Measurements from ENCODE around the gene NUP205. TPM values are rescaled to one million over a fixed set of nuclear protein-coding genes. Genes with fewer than 3 reads are reported as not detected.
"Not testable (repeated sequence)": the region's sequence is repeated elsewhere in the genome, so short reads cannot be mapped to it uniquely, and the experiment has no call there.

The NUP205 gene
- total RNA-seq, 2 donors from 2014 or later: 38.0 to 58.4 TPM

DNA sequence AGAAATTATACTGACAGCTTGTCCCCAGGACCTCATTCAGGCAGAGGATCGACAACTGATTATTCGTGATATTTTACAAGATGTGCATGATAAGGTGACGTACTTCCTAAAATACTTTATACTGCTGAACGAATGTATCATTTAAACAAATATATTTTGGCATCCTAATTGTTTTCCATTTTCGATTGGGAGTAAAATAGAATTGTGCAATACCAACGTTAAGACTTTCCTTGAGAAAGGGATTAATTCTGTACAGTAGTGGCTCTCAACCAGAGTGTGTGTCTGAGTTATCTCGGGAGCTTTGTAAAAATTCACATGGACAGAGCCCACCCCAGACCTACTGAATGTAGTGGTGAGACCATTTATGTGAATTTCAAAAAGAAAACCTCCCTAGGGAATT is 60.8 kb downstream of the NUP205 start:
- Histone ChIP-seq H3K27me3 (no peaks in the 10 kb centered on the region), H3K4me1 (no peaks in the 10 kb centered on the region), H3K36me3 (peaks cover 10% of the 10 kb centered on the region), H3K4me3 (no peak overlapping the region), H3K9ac (ENCODE audit: low read depth in 2 of 2, low read length in 2 of 2) (no peak overlapping the region), H3K9me3 (no peaks in the 10 kb centered on the region), H3K27ac (no peak overlapping the region)
- intact Hi-C loops (cut with DNase I): loop anchor here (10.0 kb wide), 1 partner anchor 54 kb away; no protein-coding TSS in a partner anchor
- TF ChIP-seq, protein P1, sequence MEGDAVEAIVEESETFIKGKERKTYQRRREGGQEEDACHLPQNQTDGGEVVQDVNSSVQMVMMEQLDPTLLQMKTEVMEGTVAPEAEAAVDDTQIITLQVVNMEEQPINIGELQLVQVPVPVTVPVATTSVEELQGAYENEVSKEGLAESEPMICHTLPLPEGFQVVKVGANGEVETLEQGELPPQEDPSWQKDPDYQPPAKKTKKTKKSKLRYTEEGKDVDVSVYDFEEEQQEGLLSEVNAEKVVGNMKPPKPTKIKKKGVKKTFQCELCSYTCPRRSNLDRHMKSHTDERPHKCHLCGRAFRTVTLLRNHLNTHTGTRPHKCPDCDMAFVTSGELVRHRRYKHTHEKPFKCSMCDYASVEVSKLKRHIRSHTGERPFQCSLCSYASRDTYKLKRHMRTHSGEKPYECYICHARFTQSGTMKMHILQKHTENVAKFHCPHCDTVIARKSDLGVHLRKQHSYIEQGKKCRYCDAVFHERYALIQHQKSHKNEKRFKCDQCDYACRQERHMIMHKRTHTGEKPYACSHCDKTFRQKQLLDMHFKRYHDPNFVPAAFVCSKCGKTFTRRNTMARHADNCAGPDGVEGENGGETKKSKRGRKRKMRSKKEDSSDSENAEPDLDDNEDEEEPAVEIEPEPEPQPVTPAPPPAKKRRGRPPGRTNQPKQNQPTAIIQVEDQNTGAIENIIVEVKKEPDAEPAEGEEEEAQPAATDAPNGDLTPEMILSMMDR (IDR thresholded peaks at IDR 0.05): no peak
- no peak for DNase-seq

DNA sequence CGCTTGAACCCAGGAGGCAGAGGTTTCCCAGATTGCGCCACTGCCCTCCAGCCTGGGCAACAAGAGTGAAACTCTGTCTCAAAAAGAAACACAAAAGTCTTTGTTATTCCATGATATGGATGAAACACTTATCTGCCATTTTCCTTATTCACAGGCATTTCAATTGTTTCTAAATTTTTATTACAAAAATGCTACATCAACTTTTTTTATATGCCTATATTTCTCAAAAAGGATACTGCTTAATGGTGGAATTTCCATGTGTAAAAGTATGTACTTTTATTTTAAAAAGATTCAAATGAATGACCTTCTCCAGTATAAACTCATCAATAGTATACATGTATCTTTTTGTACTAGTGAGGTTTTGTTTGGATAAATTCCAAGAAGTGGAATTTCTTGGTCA is 62.7 kb downstream of the NUP205 start:
- TF ChIP-seq, protein P1 (IDR thresholded peaks at IDR 0.05): no peak

DNA sequence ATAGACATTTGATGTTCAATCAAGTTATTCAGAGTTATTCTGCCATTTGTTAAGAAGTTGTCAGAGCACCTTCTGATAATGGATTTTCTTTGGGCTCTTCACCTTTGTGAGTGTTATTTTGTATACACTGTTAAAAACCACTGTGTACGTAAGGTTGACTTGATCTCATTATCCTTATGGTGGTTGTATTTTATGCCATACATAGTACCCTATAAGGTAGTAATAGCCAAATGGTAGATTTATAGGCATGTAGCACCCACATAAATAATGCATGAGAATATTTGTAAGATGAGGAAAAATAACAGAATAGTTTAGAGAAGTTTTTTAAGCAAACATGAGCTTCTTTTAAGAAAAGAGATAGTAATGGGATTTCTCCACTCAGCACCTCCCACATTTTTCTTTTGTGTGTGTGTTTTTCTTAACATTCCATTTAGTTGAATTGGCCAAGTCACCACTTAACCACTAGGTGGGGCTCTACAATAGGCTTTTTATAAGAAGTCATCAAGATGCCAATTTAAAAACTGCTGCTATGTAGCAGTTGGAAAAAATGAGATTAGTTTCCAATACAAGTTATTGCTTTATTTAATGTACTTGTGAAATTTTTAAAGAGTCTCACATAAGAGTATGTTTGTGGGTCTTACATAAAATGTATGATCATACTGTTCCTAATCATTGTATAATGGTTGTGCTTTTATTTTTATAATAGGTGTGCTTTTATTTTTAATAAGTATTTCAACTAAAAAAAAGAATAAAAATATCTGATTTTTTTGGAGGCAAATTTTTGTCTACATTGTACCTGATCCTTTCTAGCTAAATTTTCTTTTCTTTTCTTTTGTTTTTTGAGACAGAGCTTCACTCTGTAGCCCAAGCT is 63.5 kb downstream of the NUP205 start:
- TF ChIP-seq, protein P1 (IDR thresholded peaks at IDR 0.05): peak; percentile 78

More for the DNA sequence above, 62.7 kb downstream of the NUP205 start:
- H3K4me1 ChIP-seq: no peaks in the 10 kb centered on the region
- H3K27me3 ChIP-seq: no peaks in the 10 kb centered on the region
- peaks cover 10% of the 10 kb centered on the region for H3K36me3 ChIP-seq
- no peak for DNase-seq
- no peaks in the 10 kb centered on the region for H3K9me3 ChIP-seq
- no peak overlapping the region for H3K9ac ChIP-seq (ENCODE audit: low read depth in 2 of 2, low read length in 2 of 2)
- H3K4me3 ChIP-seq: no peak overlapping the region
- intact Hi-C loops (cut with DNase I): no loop called here
- H3K27ac ChIP-seq: no peak overlapping the region

DNA sequence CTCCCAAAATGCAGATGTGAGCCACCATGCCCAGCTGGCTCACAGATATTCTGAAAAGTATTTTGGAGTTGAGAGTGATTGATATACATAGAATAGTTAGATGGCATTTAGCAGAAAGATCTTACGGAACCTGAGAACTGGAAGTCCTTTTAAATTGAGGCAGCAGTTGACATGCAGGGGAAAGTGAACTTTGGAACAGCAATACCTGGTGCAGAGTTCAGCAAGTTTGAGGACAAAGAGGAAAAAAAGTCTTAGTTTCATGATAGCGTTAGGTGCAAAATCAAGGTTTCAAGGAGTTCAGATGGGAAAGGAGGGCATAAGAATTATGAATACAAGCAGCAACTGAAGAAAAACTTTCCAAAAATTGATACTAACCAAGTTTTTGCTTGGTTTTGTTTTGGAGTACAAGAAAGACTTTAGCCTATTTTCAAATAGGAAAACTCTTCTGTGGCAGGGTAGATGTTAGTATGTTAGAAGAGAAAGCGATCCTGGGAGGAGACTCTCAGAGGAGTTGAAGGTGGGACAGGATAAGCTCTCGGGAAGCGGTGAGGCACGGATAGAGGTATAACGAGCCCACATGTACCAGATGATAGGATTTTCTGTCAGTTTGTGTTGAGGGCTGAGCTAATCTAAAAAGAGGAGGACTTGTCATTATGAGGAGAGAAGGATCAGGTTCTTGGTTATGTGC is 76.6 kb downstream of the NUP205 start:
- H3K4me3 ChIP-seq: no peak overlapping the region
- intact Hi-C loops (cut with DNase I): no loop called here
- no peaks in the 10 kb centered on the region for H3K9me3 ChIP-seq
- H3K27ac ChIP-seq: no peak overlapping the region
- TF ChIP-seq, protein P1 (IDR thresholded peaks at IDR 0.05): no peak
- DNase-seq: no peak
- no peaks in the 10 kb centered on the region for H3K4me1 ChIP-seq
- no peaks in the 10 kb centered on the region for H3K27me3 ChIP-seq
- no peak overlapping the region for H3K9ac ChIP-seq (ENCODE audit: low read depth in 2 of 2, low read length in 2 of 2)
- peaks cover 8% of the 10 kb centered on the region for H3K36me3 ChIP-seq

More for the DNA sequence above, 63.5 kb downstream of the NUP205 start:
- Histone ChIP-seq H3K4me3 (no peak overlapping the region), H3K9me3 (no peaks in the 10 kb centered on the region), H3K9ac (ENCODE audit: low read depth in 2 of 2, low read length in 2 of 2) (no peak overlapping the region), H3K27ac (no peak overlapping the region), H3K4me1 (no peaks in the 10 kb centered on the region), H3K27me3 (no peaks in the 10 kb centered on the region), H3K36me3 (peaks cover 3% of the 10 kb centered on the region)
- DNase-seq: peak; percentile 39
- intact Hi-C loops (cut with DNase I): no loop called here

DNA sequence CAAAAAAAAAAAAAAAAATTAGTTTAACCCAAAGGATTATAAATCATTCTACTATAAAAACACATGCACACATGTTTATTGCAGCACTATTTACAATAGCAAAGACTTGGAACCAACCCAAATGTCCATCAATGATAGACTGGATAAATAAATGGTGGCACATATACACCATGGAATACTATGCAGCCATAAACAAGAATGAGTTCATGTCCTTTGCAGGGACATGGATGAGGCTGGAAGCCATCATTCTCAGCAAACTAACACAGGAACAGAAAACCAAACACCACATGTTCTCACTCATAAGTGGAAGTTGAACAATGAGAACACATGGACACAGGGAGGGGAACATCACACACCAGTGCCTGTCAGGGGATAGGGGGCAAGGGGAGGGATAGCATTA is 82.0 kb downstream of the NUP205 start:
- H3K4me3 ChIP-seq; intact Hi-C loops (cut with DNase I); H3K9me3 ChIP-seq; DNase-seq; H3K4me1 ChIP-seq; H3K27ac ChIP-seq; H3K27me3 ChIP-seq; H3K9ac ChIP-seq (ENCODE audit: low read depth in 2 of 2, low read length in 2 of 2); H3K36me3 ChIP-seq: not testable (repeated sequence)
